ENCODE data around the gene CH25H.
"Not testable (repeated sequence)": the region's sequence is repeated elsewhere in the genome, so short reads cannot be mapped to it uniquely, and the experiment has no call there.

The CH25H gene

DNA sequence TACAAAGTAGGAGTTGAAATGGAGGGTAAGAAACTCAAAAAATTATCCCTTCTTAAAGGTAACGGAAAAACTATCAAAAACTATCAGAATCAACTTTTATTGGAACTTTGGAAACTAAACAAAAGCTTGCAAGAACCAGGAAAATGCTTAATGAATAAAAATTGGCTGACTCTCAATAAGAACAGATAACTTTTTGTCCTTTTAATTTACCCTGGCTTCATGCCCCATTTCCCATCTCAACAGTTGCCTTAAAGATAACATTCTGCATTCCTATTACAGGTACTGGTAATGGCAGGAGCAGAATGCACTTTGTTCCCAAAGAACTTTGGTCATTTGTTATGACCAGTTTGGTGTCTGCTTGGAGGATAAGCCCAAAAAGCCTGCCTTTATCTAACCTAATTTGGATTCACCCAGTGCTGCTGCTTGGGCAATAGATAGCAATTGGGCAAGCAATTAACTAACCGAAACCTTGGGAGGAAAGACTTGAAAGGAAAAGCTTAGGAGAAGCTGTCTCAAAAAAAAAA, 17.8 kb downstream of the CH25H start:
- DNase-seq: no peak

DNA sequence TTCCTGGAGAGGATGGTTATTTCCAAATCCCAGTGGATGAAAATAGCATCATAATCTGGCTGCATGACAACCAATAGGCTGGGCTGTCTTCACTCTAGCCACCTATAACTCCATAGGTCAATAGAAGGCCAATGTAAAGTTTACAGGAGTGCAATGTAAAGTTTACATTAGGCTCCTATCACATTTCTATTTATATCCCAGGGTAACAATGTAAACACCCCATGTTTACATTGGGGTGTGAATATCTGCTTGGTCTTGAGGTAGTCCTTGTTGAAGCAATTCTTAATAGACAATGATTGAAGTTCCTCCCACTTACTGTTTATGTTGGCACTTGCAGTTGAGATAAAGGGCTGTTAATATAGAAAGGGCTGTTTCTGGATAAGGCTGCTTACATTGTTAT, 21.5 kb downstream of the CH25H start:
- DNase-seq: no peak

DNA sequence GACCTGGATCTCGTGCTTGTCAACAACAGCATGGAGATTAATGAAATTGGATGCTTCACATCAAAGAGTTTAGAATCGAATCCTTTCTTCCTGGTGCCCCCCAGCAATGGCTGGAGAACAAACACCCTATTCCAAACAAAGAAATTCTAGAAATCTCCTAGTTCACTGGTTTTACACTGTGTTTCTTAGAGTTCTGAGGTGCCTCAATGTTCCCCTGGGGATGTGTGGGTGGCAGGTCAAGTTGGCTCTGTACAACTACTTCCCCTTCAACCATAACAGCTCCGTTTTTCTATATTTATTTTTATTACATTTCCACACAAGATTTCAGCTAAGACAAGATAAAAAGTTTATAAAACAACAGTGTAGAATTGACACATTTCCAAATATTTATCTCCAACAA, 22.5 kb downstream of the CH25H start:
- DNase-seq: no peak

DNA sequence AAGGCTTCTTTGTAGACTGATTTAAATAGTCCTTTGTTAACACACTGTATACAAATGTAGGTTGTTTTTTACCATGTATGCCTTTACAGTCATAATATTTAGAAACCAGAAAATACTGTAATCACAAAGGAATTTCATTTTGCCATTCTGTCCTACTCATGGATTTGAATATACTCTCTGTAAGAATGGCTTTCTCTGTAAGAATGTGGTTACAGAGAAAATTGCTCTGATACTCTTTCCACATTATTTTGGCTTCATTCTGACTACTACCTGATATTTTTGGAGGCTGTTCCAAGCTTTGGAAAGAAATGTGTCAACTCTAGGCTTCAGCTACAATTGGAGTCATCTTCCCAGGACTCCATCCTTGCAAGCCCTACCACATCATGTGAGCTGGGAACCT, 23.5 kb downstream of the CH25H start:
- no peak for DNase-seq

DNA sequence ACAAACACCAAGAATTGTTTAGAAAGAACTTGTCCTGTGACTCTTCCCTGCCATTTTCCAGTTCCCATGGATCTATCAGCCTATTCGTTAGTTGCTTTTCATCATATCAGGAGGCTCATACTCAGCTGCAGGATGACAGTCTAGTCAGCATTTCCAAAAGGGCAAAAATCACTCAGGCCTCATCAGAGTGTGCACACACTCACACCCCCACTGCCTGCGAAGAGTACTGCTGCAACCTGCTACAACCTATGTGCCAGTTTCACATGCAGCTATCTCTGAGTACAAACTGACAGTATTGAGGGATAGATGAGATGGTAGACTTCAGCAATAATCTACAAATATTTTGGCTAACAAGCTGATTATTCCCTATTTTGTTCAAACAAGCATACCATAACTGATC, 24.2 kb downstream of the CH25H start:
- DNase-seq: no peak

DNA sequence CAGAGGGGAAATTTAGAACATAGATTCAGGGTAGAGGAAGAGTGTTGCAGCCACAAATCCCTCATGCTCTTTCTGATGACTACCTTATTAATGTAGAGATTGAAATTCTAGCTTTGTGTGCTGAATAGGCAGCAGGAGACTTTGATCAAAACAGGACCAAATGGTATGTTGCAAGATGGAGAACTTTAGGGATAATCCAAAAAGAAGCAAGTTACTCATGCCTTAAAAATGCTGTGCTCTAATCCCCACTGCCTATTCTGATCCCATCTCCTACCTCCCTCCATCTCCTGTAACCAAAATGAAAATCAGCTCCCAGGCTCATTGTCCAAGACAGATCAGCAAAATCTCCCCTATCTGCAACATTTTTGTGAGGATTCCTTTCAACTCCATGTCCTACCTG, 31.3 kb downstream of the CH25H start:
- DNase-seq: no peak

DNA sequence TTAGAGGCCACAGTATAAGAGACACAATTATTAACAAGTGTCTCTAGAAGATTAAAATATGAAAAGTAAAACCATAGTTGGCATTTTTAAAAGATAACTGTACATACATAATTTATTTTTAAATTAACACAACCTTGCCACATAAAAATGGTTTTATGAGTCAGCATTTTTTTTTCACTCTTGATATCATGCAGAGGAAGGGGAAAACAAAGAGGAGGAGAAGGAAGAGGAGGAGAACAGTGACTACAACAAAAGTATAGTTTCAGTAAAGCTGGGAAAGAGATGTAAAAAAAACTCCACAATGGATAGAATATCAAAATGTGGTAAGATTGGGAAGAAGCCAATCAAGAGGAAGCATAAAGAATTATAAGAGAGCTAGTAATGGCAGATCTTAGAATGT, 34.0 kb downstream of the CH25H start:
- no peak for DNase-seq

DNA sequence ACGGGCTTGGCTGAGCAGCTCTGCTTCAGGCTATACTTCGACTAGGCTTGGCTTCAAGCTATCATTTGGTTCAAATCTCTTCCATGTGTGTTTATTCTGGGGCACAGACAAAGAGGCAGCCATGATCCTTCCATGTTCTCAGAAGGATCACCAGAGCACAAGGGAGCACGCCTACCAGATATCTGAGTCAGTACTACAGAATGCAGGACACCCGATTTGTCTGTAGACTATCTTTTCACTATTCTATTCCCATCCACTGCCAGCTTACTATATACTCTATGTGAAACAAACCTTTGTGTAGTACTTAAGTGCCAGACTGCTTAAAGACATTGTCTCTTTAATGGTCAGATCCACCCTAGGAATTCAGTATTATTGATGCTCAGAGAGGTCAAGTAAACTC, 35.1 kb downstream of the CH25H start:
- no peak for DNase-seq

DNA sequence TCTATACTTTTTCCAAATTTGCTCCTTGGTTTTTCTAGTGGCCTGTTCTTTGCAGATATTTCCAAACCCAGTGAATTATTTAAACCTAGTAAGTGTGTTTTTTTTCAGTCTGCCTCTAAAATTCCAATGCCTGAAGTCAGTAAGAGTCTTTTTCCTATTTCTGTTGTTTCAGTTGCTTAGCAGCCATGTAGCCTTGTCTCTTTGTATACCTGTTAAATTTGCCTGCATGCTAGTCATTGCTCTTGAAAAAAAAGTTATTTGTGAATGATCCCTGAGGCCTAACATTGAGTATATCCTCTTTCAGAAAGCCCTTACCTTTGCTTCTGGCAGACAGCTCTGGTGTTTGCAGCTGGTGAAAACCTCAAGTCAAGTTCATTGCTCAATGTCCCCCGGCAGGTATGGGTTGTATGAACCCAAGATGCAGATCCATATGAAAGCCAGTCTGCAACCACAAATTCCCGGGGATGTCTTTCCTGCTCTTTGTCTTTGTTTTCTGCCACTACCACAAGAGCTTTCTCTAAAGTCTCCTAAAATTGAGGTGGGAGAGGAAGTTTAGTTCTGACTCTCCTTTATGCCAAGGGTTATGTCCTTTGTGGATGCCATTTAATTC, 35.7 kb downstream of the CH25H start:
- DNase-seq: no peak

DNA sequence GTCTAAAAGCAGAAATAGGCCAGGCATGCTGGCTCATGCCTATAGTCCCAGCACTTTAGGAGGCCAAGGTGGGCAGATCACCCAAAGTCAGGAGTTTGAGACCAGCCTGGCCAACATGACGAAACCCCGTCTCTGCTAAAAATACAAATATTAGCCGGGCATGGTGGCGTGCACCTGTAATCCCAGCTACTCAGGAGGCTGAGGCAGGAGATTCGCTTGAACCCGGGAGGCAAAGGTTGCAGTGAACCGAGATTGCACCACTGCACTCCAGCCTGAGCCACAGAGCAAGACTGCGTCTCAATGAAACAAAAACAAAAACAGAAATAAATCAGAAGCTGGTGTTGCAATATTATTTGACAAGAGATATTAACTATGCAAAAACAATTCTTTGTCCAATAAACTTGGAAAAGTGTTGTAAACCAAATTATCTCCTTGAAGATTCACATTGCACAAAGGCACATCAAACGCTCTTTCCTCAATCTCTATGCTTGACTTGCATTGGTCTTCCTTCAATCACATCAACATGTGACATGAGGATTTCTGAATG, 38.7 kb downstream of the CH25H start:
- DNase-seq: not testable (repeated sequence)

DNA sequence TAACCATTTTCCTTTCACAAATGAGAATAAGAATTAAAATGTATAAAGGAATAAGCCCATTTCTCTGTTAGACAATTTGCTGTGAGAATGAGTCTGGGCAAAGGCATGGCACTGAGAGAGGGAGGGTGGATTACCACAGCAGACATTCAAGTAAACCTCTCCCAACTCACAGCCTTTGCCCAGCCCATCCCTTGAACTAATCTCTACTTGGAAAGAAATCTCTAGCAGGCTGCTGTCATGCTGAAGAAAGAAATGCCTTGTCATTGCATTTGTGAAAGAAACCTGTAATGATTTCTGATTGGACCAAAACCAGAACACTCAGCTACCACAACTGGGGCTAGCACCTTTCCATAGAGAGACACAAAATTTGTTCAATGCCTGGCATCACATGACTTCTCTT, 39.2 kb downstream of the CH25H start:
- no peak for DNase-seq

DNA sequence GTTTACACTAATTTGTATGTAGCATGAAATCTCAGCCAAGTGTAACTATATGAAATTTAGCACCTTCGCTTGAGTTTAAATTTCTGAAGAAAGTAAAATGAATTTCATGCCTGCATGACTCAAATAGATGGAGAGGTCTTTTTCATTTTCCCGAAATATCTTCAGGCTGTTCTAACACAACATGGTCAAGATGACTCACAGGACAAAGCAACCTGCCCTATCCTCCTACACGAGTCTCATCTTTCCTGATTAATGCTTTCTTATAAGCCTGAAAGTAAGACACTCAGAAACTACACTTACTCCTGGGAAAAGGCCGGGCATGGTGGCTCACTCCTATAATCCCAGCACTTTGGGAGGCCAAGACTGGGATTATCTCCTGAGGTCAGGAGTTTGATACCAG, 41.2 kb downstream of the CH25H start:
- DNase-seq: no peak

DNA sequence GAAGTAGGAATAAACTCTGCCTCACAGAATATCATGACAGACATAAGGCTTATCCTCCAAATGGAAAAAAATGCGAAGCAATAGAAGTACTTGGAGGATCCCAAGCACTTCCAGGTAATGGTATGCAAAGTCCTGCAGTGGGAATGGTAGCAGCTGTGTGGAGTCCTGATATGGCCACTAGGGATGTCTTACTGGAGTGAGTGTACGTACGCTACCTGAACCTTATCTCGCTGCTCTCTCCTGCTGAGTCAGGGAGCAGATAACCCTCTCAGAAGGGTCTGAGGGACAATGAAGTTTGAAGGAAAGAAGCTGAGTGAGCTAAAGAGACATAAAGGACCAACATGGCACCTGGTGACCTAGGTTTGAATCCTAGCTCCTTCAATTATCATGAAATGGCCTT, 42.2 kb downstream of the CH25H start:
- DNase-seq: no peak

DNA sequence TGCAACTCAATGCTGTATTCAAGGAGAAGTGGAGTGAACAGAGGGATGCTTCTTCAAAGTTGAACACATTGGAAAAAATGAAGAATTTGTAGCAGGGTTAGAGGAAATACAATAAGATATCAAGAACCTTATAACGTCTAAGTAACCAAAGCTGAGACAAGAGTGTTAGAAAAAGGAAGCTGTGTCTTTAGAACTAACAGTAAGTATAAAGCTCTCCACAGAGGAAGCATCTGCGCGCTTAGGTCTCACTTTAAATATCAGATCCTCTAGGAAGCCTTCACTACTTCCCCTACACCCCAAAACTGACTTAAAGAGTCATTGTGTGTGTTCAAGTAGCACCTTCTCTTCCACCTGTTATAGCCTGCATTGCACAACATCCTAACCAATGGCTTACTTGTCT, 43.0 kb downstream of the CH25H start:
- no peak for DNase-seq

DNA sequence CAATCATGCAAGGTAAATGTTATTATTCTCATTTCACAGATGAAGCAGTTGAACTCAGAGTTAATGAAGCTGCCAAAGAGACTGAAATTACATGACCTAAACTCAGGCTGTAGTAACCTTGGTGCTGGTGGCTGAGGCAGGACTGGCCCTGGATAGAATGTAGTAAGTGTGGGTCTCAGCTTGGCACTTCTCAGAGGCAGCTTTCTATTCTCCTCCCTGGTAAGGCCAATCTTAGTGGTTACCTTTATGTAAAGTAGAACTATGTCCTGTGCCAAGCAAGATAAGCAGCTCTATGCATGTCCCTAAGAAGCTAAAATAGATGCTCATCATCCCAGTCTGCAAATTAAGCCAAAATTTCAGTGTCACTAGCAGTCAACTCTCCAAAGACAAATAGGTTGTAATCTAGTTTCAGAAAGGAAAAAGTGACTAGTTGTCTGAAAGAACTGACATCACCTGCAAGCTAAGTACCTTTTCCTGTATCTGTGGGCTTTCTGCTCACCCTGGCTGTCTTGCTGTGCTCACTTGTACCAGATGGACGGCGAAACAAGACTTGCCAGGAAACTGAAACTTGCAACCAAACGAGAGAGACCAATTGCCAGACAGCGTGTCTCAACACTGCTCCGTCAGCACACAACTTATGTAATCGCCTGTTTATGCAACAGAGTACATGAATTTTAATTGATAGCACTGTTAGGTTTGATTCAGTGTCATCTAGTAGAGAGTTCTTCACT, 43.7 kb downstream of the CH25H start:
- DNase-seq: peak; percentile 22

DNA sequence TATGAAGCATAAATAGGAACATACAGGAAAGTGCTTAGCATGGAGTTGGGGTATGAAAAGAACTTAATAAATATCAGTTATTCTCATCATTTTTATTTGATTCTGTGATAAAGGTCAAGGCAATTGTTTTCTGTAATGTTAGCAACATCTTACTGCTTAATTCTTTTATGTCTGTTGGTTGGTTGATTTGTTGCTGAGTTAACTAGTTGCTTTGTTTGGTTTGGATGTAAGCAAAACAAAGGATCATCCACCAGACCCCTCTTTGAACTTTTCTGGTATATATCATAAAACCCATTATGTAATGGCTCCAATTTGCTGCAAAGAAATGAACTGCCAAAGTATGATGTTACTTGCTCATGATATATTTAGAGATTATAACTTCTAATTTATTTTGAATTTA, 44.5 kb downstream of the CH25H start:
- DNase-seq: no peak

DNA sequence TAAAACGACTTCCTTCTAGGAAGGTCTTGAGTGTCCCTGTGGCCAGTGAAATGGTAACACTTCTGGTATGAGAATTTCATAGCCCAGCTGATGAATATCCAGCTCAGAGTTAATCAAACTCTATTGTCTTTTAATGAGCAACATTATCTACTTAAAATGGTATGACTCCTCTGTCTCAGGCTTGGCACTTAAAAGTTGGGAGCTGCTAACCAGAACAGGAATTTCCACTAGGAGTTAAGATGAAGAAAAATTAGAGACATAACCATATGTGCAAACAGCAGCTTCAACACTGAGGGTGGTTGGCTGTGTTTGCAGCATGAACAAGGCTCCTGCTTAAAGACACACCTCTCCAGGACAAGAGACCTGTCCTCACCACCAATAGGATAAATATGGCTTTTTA, 46.8 kb downstream of the CH25H start:
- DNase-seq: no peak

DNA sequence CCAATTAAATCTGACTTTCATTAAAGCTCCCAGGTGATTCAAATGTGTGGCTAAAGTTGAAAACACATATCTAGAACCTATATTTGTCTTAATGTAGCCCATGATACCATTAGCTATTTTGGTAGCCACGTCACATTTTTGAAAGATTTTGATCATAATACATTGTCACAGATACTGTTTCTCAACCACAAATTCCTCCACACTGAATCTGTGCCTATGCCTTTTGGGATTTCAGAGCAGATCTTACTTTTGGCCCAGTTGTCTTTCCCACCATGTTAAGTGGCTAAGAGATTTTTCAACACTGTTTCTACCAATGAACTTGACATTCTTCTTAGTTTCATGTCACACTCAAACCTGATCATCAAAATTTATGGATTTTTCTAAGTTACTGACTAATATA, 47.4 kb downstream of the CH25H start:
- no peak for DNase-seq

DNA sequence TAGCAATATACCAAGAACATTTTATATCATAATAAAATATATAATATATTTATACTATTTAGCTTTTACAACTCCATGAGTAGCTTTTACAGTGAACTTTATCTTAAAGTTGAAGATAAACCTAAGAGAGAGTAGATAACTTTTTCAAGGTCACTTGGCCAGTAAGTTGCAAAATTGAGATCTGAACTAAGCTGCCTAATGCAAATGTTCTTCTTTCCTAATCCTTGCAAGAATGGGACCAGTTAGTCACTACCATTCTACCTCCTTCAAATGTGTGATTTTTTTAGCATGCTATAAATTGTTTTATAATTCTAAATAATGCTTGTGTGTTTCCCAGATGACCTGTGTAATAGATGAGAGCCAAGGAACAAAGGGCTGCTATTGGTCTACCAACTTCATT, 47.8 kb downstream of the CH25H start:
- DNase-seq: no peak

DNA sequence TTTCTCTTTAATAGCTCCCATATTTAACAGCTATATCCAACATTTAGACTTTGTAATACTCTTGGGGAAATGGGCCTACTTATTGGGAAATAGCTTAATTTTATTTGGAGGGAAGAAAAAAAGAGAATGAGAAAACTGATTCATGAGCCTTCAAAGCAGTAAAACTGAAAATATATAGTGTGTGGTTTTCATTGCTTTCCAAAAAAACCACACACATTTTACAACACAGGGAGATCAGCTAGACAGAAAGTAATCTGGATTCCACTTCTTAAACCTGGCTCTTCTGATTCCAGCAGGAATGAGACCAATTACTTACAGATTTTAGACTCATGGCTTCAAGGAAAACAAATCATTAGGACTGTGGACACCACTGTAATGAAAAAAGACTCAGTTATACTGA, 48.7 kb downstream of the CH25H start:
- DNase-seq: no peak

DNA sequence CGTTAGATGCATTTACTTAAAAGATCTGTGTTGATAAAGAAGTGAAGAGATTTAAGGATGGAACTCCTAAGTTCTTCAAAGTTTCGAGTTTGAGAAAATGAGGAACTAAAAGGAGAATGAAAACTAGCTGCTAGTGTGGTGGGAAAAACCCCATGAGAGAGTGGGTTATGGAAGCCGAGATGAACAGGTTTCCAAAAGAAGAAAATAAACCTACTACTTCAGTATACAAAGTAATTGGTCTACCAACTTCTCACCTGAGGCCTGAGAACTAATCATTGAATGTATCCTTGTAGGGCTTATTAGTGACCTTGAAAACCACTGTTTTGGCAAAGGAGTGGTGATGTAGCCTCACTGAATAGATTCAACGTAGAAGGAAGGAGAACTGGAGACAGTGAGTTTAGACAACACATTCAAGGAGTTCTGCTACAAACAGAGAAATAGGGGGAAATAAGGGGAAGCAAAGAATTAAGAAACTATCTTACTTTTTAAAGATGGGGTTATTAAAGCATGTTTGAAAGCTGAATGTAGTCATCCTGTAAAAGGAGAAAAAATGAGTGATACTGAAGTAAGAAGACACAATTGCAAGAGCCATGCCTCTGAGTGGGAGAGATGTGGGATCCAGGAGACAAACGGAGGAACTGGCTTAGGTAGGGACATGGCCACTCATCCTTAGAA, 50.8 kb downstream of the CH25H start:
- DNase-seq: no peak
